Natural killer cell treated with Interleukin-12 subunit alpha and Interleukin-12 subunit beta and Interleukin-15 and Interleukin-18, amount 100 ng/mL, for 72 hours (primary cell): ENCODE measurements around the gene AZGP1. TPM values are rescaled to one million over a fixed set of nuclear protein-coding genes. Genes with fewer than 3 reads are reported as not detected.
A peak's percentile ranks its signal among the peaks of the same experiment; 100 is the strongest.
"Not testable (repeated sequence)": the region's sequence is repeated elsewhere in the genome, so short reads cannot be mapped to it uniquely, and the experiment has no call there.

ENCODE experiments used
- ATAC-seq, 2 donors: fragments of 150-1000 bp; cut with Tn5 transposase in 1 of 2; sonication (Bioruptor Pico), chemical (Tn5 transposase) in 1 of 2; 2 replicates each; pipeline ENCODE4 v1.10.0; 2021
- DNase-seq: peaks from one replicate; pipeline ENCODE4 v3.0.0; 2022; ENCODE audit warnings: low spot score
- H3K27ac Mint-ChIP-seq, 2 donors: 1 replicate in 1 of 2; 2 replicates in 1 of 2; pipeline ENCODE4 v1.8.0; 2022; ENCODE audit warnings: mixed read lengths in 2 of 2, mild to moderate bottlenecking in 1 of 2, moderate library complexity in 1 of 2
- H3K27me3 Mint-ChIP-seq, 2 donors: 1 replicate in 1 of 2; 2 replicates in 1 of 2; pipeline ENCODE4 v1.8.0; 2022; ENCODE audit warnings: mixed read lengths in 2 of 2
- H3K36me3 Mint-ChIP-seq: one replicate; pipeline ENCODE4 v1.8.0; 2022; ENCODE audit warnings: mixed read lengths
- H3K4me1 Mint-ChIP-seq, 2 donors: 1 replicate in 1 of 2; 2 replicates in 1 of 2; pipeline ENCODE4 v1.8.0; 2022; ENCODE audit warnings: low read depth in 2 of 2, mixed read lengths in 2 of 2, mild to moderate bottlenecking in 1 of 2
- H3K4me3 Mint-ChIP-seq: one replicate; pipeline ENCODE4 v1.8.0; 2022; ENCODE audit warnings: mixed read lengths
- H3K9me3 Mint-ChIP-seq: 2 replicates; pipeline ENCODE4 v1.8.0; 2022; ENCODE audit warnings: mixed read lengths
- total RNA-seq, 2 donors: library from RNA; stranded (reverse); gene quantifications; one replicate each; pipeline ENCODE4 v1.2.3, GENCODE V29; 2022

The AZGP1 gene
- total RNA-seq, 2 donors from 2014 or later, result not detected

- ATAC-seq (no peak), DNase-seq (no peak)
- Mint-ChIP-seq H3K9me3 (no peaks in the 10 kb centered on the region), H3K4me1 (peaks cover 0 to 2% of the 10 kb centered on the region in 2 donors), H3K4me3 (no peak overlapping the region), H3K36me3 (no peaks in the 10 kb centered on the region), H3K27me3 (peaks cover 0 to 16% of the 10 kb centered on the region in 2 donors), H3K27ac (no peak overlapping the region)
Observed at GRCh38 chr7:99987846-99988245, 12.0 kb upstream of the AZGP1 start.

GRCh38 chr7:99987306-99987705, 11.5 kb upstream of the AZGP1 start:
- ATAC-seq, H3K36me3 Mint-ChIP-seq, H3K9me3 Mint-ChIP-seq, H3K4me3 Mint-ChIP-seq, H3K27ac Mint-ChIP-seq, H3K4me1 Mint-ChIP-seq, DNase-seq: not testable (repeated sequence)
- peaks cover 0 to 16% of the 10 kb centered on the region in 2 donors for H3K27me3 Mint-ChIP-seq

GRCh38 chr7:99984593-99984992, 8.8 kb upstream of the AZGP1 start:
- no peaks in the 10 kb centered on the region for H3K36me3 Mint-ChIP-seq
- H3K27ac Mint-ChIP-seq, result peak overlapping the region in 1 of 2 donors; percentile 49
- ATAC-seq (no peak), DNase-seq (no peak)
- H3K4me1 Mint-ChIP-seq, result peaks cover 0 to 5% of the 10 kb centered on the region in 2 donors
- H3K4me3 Mint-ChIP-seq, result no peak overlapping the region
- peaks cover 0 to 15% of the 10 kb centered on the region in 2 donors for H3K27me3 Mint-ChIP-seq
- peaks cover 4% of the 10 kb centered on the region for H3K9me3 Mint-ChIP-seq

- not testable (repeated sequence) for H3K4me1 Mint-ChIP-seq, H3K9me3 Mint-ChIP-seq, ATAC-seq, DNase-seq, H3K36me3 Mint-ChIP-seq, H3K27ac Mint-ChIP-seq, H3K4me3 Mint-ChIP-seq
- peaks cover 7 to 21% of the 10 kb centered on the region in 2 donors for H3K27me3 Mint-ChIP-seq
Observed at GRCh38 chr7:99981066-99981465, 5.2 kb upstream of the AZGP1 start.

GRCh38 chr7:99980448-99980872, 4.6 kb upstream of the AZGP1 start:
- ATAC-seq, result peak; percentile 70 to 86
- H3K36me3 Mint-ChIP-seq, result not testable (repeated sequence)

GRCh38 chr7:99979814-99980225, 4.0 kb upstream of the AZGP1 start:
- not testable (repeated sequence) for H3K4me1 Mint-ChIP-seq, H3K36me3 Mint-ChIP-seq, H3K4me3 Mint-ChIP-seq, H3K27ac Mint-ChIP-seq, H3K9me3 Mint-ChIP-seq
- H3K27me3 Mint-ChIP-seq, result peaks cover 7 to 31% of the 10 kb centered on the region in 2 donors
- ATAC-seq (peak; percentile 63 to 77), DNase-seq (peak; percentile 68)

More at GRCh38 chr7:99980448-99980872, 4.6 kb upstream of the AZGP1 start:
- DNase-seq, H3K9me3 Mint-ChIP-seq, H3K4me3 Mint-ChIP-seq, H3K4me1 Mint-ChIP-seq, H3K27ac Mint-ChIP-seq: not testable (repeated sequence)
- H3K27me3 Mint-ChIP-seq, result peaks cover 7 to 26% of the 10 kb centered on the region in 2 donors

- H3K27me3 Mint-ChIP-seq, result peaks cover 7 to 29% of the 10 kb centered on the region in 2 donors
- ATAC-seq, result no peak
- H3K9me3 Mint-ChIP-seq, result no peaks in the 10 kb centered on the region
- no peaks in the 10 kb centered on the region for H3K36me3 Mint-ChIP-seq
- no peak overlapping the region for H3K27ac Mint-ChIP-seq
- H3K4me3 Mint-ChIP-seq, result no peak overlapping the region
- H3K4me1 Mint-ChIP-seq, result peaks cover 0 to 7% of the 10 kb centered on the region in 2 donors
- no peak for DNase-seq
Observed at GRCh38 chr7:99976626-99977025, 795 bp upstream of the AZGP1 start.

GRCh38 chr7:99974681-99975080, 1.1 kb downstream of the AZGP1 start:
- DNase-seq (no peak), ATAC-seq (no peak)
- H3K4me3 Mint-ChIP-seq, result no peak overlapping the region
- no peaks in the 10 kb centered on the region for H3K9me3 Mint-ChIP-seq
- H3K36me3 Mint-ChIP-seq, result no peaks in the 10 kb centered on the region
- H3K4me1 Mint-ChIP-seq, result peaks cover 0 to 3% of the 10 kb centered on the region in 2 donors
- H3K27me3 Mint-ChIP-seq, result peaks cover 15 to 34% of the 10 kb centered on the region in 2 donors
- H3K27ac Mint-ChIP-seq, result no peak overlapping the region

- H3K27ac Mint-ChIP-seq, result peak overlapping the region in 1 of 2 donors; percentile 68
- H3K4me3 Mint-ChIP-seq, H3K4me1 Mint-ChIP-seq, DNase-seq, H3K9me3 Mint-ChIP-seq, ATAC-seq, H3K36me3 Mint-ChIP-seq: not testable (repeated sequence)
- H3K27me3 Mint-ChIP-seq, result peaks cover 15 to 26% of the 10 kb centered on the region in 2 donors
Observed at GRCh38 chr7:99973817-99974216, 2.0 kb downstream of the AZGP1 start.

- H3K4me3 Mint-ChIP-seq, result no peak overlapping the region
- DNase-seq, result no peak
- H3K9me3 Mint-ChIP-seq, result no peaks in the 10 kb centered on the region
- peaks cover 0 to 2% of the 10 kb centered on the region in 2 donors for H3K4me1 Mint-ChIP-seq
- no peak for ATAC-seq
- peaks cover 18 to 30% of the 10 kb centered on the region in 2 donors for H3K27me3 Mint-ChIP-seq
- no peak overlapping the region for H3K27ac Mint-ChIP-seq
- H3K36me3 Mint-ChIP-seq, result no peaks in the 10 kb centered on the region
Observed at GRCh38 chr7:99971242-99971641, 4.6 kb downstream of the AZGP1 start.

- not testable (repeated sequence) for ATAC-seq, H3K9me3 Mint-ChIP-seq, H3K4me1 Mint-ChIP-seq
Observed at GRCh38 chr7:99969813-99970212, 6.0 kb downstream of the AZGP1 start.

GRCh38 chr7:99969298-99969697, 6.5 kb downstream of the AZGP1 start:
- H3K27me3 Mint-ChIP-seq, result peaks cover 32 to 35% of the 10 kb centered on the region in 2 donors
- H3K36me3 Mint-ChIP-seq, result no peaks in the 10 kb centered on the region

More at GRCh38 chr7:99969813-99970212, 6.0 kb downstream of the AZGP1 start:
- not testable (repeated sequence) for H3K27ac Mint-ChIP-seq, H3K36me3 Mint-ChIP-seq, DNase-seq, H3K4me3 Mint-ChIP-seq
- H3K27me3 Mint-ChIP-seq, result peaks cover 27 to 30% of the 10 kb centered on the region in 2 donors

GRCh38 chr7:99958564-99959227, 17.1 kb downstream of the AZGP1 start:
- Mint-ChIP-seq H3K36me3 (no peaks in the 10 kb centered on the region), H3K9me3 (no peaks in the 10 kb centered on the region), H3K4me1 (peaks cover 1 to 4% of the 10 kb centered on the region in 2 donors), H3K27ac (no peak overlapping the region), H3K4me3 (no peak overlapping the region), H3K27me3 (peaks cover 54 to 57% of the 10 kb centered on the region in 2 donors)
- no peak for DNase-seq
- no peak for ATAC-seq

More at GRCh38 chr7:99969298-99969697, 6.5 kb downstream of the AZGP1 start:
- H3K4me3 Mint-ChIP-seq, result no peak overlapping the region
- DNase-seq (no peak), ATAC-seq (no peak)
- H3K9me3 Mint-ChIP-seq, result no peaks in the 10 kb centered on the region
- H3K4me1 Mint-ChIP-seq, result peaks cover 0 to 2% of the 10 kb centered on the region in 2 donors
- no peak overlapping the region for H3K27ac Mint-ChIP-seq

GRCh38 chr7:99955247-99955646, 20.6 kb downstream of the AZGP1 start:
- peaks cover 3 to 4% of the 10 kb centered on the region in 2 donors for H3K4me1 Mint-ChIP-seq
- no peak overlapping the region for H3K27ac Mint-ChIP-seq
- no peaks in the 10 kb centered on the region for H3K9me3 Mint-ChIP-seq
- ATAC-seq, result no peak
- H3K36me3 Mint-ChIP-seq, result no peaks in the 10 kb centered on the region
- peaks cover 34 to 37% of the 10 kb centered on the region in 2 donors for H3K27me3 Mint-ChIP-seq
- DNase-seq, result no peak
- no peak overlapping the region for H3K4me3 Mint-ChIP-seq
